MM.1S (cell line): ENCODE data around the gene CREB1.
A peak's percentile ranks its signal among the peaks of the same experiment; 100 is the strongest.

Source experiments
- DNase-seq: peaks from one replicate; pipeline ENCODE4 v3.0.0-alpha.2; 2015
- H2AFZ ChIP-seq: fragments of 300-600 bp; sonication (generic); 2 replicates; pipeline ENCODE4 v1.6.0; 2016; ENCODE audit warnings: antibody characterized with exemption, low read length
- H3F3A ChIP-seq: fragments of 300-600 bp; sonication (generic); 2 replicates; pipeline ENCODE4 v1.6.1; 2016; ENCODE audit warnings: mild to moderate bottlenecking, antibody characterized with exemption, low read length, moderate library complexity, mixed read lengths; ENCODE audit not compliant: insufficient read depth
- H3K27ac ChIP-seq: fragments of 300-600 bp; sonication (generic); 2 replicates; pipeline ENCODE4 v1.5.1; 2016; ENCODE audit warnings: mild to moderate bottlenecking, low read length
- H3K27me3 ChIP-seq: fragments of 300-600 bp; sonication (generic); replicated peaks from 2 replicates; pipeline ENCODE4 v1.6.0; 2016; ENCODE audit warnings: low read length; ENCODE audit not compliant: insufficient read depth
- H3K36me3 ChIP-seq: fragments of 300-600 bp; sonication (generic); replicated peaks from 2 replicates; pipeline ENCODE4 v1.6.1; 2016; ENCODE audit warnings: mild to moderate bottlenecking, low read length, mixed read lengths; ENCODE audit not compliant: insufficient read depth
- H3K4me1 ChIP-seq: fragments of 300-600 bp; sonication (generic); 2 replicates; pipeline ENCODE4 v1.6.1; 2016; ENCODE audit warnings: low read length, mixed read lengths
- H3K4me2 ChIP-seq: fragments of 300-600 bp; sonication (generic); 2 replicates; pipeline ENCODE4 v1.6.0; 2016; ENCODE audit warnings: low read depth, low read length
- H3K4me3 ChIP-seq: fragments of 300-600 bp; sonication (generic); 2 replicates; pipeline ENCODE4 v1.5.1; 2016; ENCODE audit warnings: low read length, mixed read lengths
- H3K79me2 ChIP-seq: fragments of 300-600 bp; sonication (generic); 2 replicates; pipeline ENCODE4 v1.6.1; 2016; ENCODE audit warnings: mixed run types, low read length, mixed read lengths
- H3K9ac ChIP-seq: fragments of 300-600 bp; sonication (generic); 2 replicates; pipeline ENCODE4 v1.6.1; 2016; ENCODE audit warnings: low read length, mixed read lengths
- H3K9me2 ChIP-seq: fragments of 300-600 bp; sonication (generic); replicated peaks from 2 replicates; pipeline ENCODE4 v1.6.1; 2016; ENCODE audit warnings: mild to moderate bottlenecking, low read length, mixed read lengths; ENCODE audit not compliant: insufficient read depth
- H3K9me3 ChIP-seq: fragments of 300-600 bp; sonication (generic); replicated peaks from 2 replicates; pipeline ENCODE4 v1.6.1; 2016; ENCODE audit warnings: mild to moderate bottlenecking, low read length, mixed read lengths; ENCODE audit not compliant: insufficient read depth
- H4K20me1 ChIP-seq: fragments of 300-600 bp; sonication (generic); 2 replicates; pipeline ENCODE4 v1.6.1; 2016; ENCODE audit warnings: mild to moderate bottlenecking, low read length, moderate library complexity, mixed read lengths; ENCODE audit not compliant: insufficient read depth
- CTCF ChIP-seq: fragments of 300-600 bp; sonication (generic); IDR thresholded peaks from 2 replicates; pipeline ENCODE4 v1.5.1; 2016; ENCODE audit warnings: antibody characterized with exemption, low read length, mixed read lengths
- EZH2 ChIP-seq: fragments of 300-600 bp; sonication (generic); optimal IDR thresholded peaks from 2 replicates; pipeline ENCODE3; 2017; ENCODE audit warnings: low read depth, mild to moderate bottlenecking, antibody characterized with exemption, low read length, mixed read lengths
- EZH2phosphoT487 ChIP-seq: fragments of 300-600 bp; sonication (generic); IDR thresholded peaks from 2 replicates; pipeline ENCODE4 v1.6.1; 2018; ENCODE audit warnings: antibody characterized with exemption, low read length

CREB1 gene

GRCh38 chr2:207529330-207530159 lies at the start of gene CREB1:
Gene CREB1 (plus strand): TSS chr2:207529962. CDS start chr2:207555636, 25,674 bp downstream.
- peak; percentile 99 for DNase-seq
- 0 out of 2 replicates have a peak, but pooled peaks cover 3% of the 10 kb centered on the region for H4K20me1 ChIP-seq
- peaks cover 15% of the 10 kb centered on the region for H3F3A ChIP-seq
- no peaks in the 10 kb centered on the region for H3K27me3 ChIP-seq
- H3K9me2 ChIP-seq, result no peaks in the 10 kb centered on the region
- 0 out of 2 replicates have a peak, but pooled peaks cover 3% of the 10 kb centered on the region for H3K4me1 ChIP-seq
- peak within 1 kb of the TSS; percentile 98 for H3K4me3 ChIP-seq
- no peak for TF ChIP-seq EZH2
- no peaks in the 10 kb centered on the region for H3K9me3 ChIP-seq
- peak within 1 kb of the TSS; percentile 86 for H3K4me2 ChIP-seq
- H2AFZ ChIP-seq, result peak within 1 kb of the TSS; percentile 92
- peak within 1 kb of the TSS; percentile 95 for H3K9ac ChIP-seq
- H3K79me2 ChIP-seq, result peaks cover 41% of the 10 kb centered on the region
- peak within 1 kb of the TSS; percentile 95 for H3K27ac ChIP-seq
- H3K36me3 ChIP-seq, result no peaks in the 10 kb centered on the region

- H3K27me3 ChIP-seq, result no peaks in the 10 kb centered on the region
- TF ChIP-seq EZH2, result no peak
- H4K20me1 ChIP-seq, result no peaks in the 10 kb centered on the region
- H2AFZ ChIP-seq, result no peak overlapping the region
- H3K79me2 ChIP-seq, result no peaks in the 10 kb centered on the region
- H3K4me3 ChIP-seq, result no peak overlapping the region
- no peak overlapping the region for H3K4me2 ChIP-seq
- H3K9ac ChIP-seq, result no peak overlapping the region
- H3K27ac ChIP-seq, result no peak overlapping the region
- no peaks in the 10 kb centered on the region for H3F3A ChIP-seq
- no peaks in the 10 kb centered on the region for H3K9me3 ChIP-seq
- H3K4me1 ChIP-seq, result no peaks in the 10 kb centered on the region
- H3K36me3 ChIP-seq, result no peaks in the 10 kb centered on the region
- H3K9me2 ChIP-seq, result no peaks in the 10 kb centered on the region
- no peak for DNase-seq
Observed at GRCh38 chr2:207480521-207481040, 49.2 kb upstream of the CREB1 start.

- Histone ChIP-seq H3K4me1 (no peaks in the 10 kb centered on the region), H3K27ac (no peak overlapping the region), H2AFZ (no peak overlapping the region), H4K20me1 (no peaks in the 10 kb centered on the region), H3F3A (no peaks in the 10 kb centered on the region), H3K36me3 (no peaks in the 10 kb centered on the region), H3K4me2 (no peak overlapping the region), H3K4me3 (no peak overlapping the region), H3K9me2 (no peaks in the 10 kb centered on the region), H3K9ac (no peak overlapping the region), H3K27me3 (no peaks in the 10 kb centered on the region), H3K9me3 (no peaks in the 10 kb centered on the region), H3K79me2 (no peaks in the 10 kb centered on the region)
- no peak for TF ChIP-seq EZH2
- no peak for TF ChIP-seq CTCF
- TF ChIP-seq EZH2phosphoT487, result no peak
- DNase-seq, result no peak
Observed at GRCh38 chr2:207481924-207482323, 47.8 kb upstream of the CREB1 start.

- Histone ChIP-seq H3K79me2 (no peaks in the 10 kb centered on the region), H3K4me2 (no peak overlapping the region), H3K36me3 (no peaks in the 10 kb centered on the region), H2AFZ (no peak overlapping the region), H3K27ac (no peak overlapping the region), H3K9me3 (no peaks in the 10 kb centered on the region), H3K9me2 (no peaks in the 10 kb centered on the region), H3F3A (no peaks in the 10 kb centered on the region), H3K4me3 (no peak overlapping the region), H3K4me1 (no peaks in the 10 kb centered on the region), H3K9ac (no peak overlapping the region), H4K20me1 (no peaks in the 10 kb centered on the region), H3K27me3 (no peaks in the 10 kb centered on the region)
- TF ChIP-seq CTCF (no peak), EZH2 (no peak), EZH2phosphoT487 (no peak)
- DNase-seq, result no peak
Observed at GRCh38 chr2:207482630-207483029, 47.1 kb upstream of the CREB1 start.
